HepG2 (cell line): ENCODE data around the gene NOTUM. TPM values are rescaled to one million over a fixed set of nuclear protein-coding genes. Genes with fewer than 3 reads are reported as not detected.

ENCODE experiments used
- KLF11 ChIP-seq: IDR thresholded peaks from 2 replicates; pipeline ENCODE4 v1.6.1; 2016; ENCODE audit warnings: missing compliant biosample characterization
- LRRFIP1 ChIP-seq: sonication (generic); formaldehyde crosslinking; conservative IDR thresholded peaks from 2 replicates; pipeline ENCODE4 v1.4.0; 2020; ENCODE audit warnings: missing genetic modification reagents
- NCOA1 ChIP-seq: sonication (generic); formaldehyde crosslinking; IDR thresholded peaks from 2 replicates; pipeline ENCODE4 v1.9.0; 2021; ENCODE audit warnings: missing genetic modification reagents
- NCOA2 ChIP-seq: sonication (generic); formaldehyde crosslinking; IDR thresholded peaks from 2 replicates; pipeline ENCODE4 v1.8.0; 2022; ENCODE audit warnings: inconsistent platforms
- NR0B2 ChIP-seq: sonication (generic); formaldehyde crosslinking; IDR thresholded peaks from 2 replicates; pipeline ENCODE4 v1.4.0; 2020; ENCODE audit warnings: mild to moderate bottlenecking, missing genetic modification reagents
- RFXANK ChIP-seq: IDR thresholded peaks from 2 replicates; pipeline ENCODE4 v1.6.1; 2016
- UBTF ChIP-seq: sonication (generic); formaldehyde crosslinking; IDR thresholded peaks from 2 replicates; pipeline ENCODE4 v1.4.0; 2020; ENCODE audit warnings: mild to moderate bottlenecking, missing genetic modification reagents
- ZNF230 ChIP-seq: sonication (generic); formaldehyde crosslinking; IDR thresholded peaks from 2 replicates; pipeline ENCODE4 v1.4.0; 2020; ENCODE audit warnings: mild to moderate bottlenecking, missing genetic modification reagents
- ZNF460 ChIP-seq: sonication (generic); formaldehyde crosslinking; IDR thresholded peaks from 2 replicates; pipeline ENCODE4 v1.5.1; 2020; ENCODE audit warnings: missing genetic modification reagents, mild to moderate bottlenecking, borderline replicate concordance
- polyA plus RNA-seq, 8 experiments: library from polyadenylated mRNA; depleted of rRNA in 3 of 8; stranded (reverse) in 7 of 8; unstranded in 1 of 8; fragments of >200 nt; fragmentation: Illumina TruSeq in 4 of 8; extraction: Trizol in 4 of 8; gene quantifications; 2 replicates each; pipeline versions ENCODE4 v1.2.1 to v1.2.3, GENCODE V29; 2011 to 2016; ENCODE audit warnings: low read depth in 4 of 8, missing spikeins in 1 of 8, mixed read lengths in 1 of 8; ENCODE audit not compliant: insufficient read depth in 1 of 8
- total RNA-seq, 5 experiments: library from RNA; depleted of rRNA; stranded (reverse); fragments of >200 nt; fragmentation: Illumina TruSeq; extraction: Trizol; gene quantifications; 2 replicates each; pipeline ENCODE4 v1.2.3, GENCODE V29; 2016; ENCODE audit warnings: low read depth in 1 of 5
- TF ChIP-seq, protein P1 (sequence below): sonication (generic); formaldehyde crosslinking; IDR thresholded peaks from 2 replicates; pipeline ENCODE4 v1.4.0; 2020; ENCODE audit warnings: missing genetic modification reagents
- TF ChIP-seq, protein P2 (sequence below): sonication (generic); formaldehyde crosslinking; IDR thresholded peaks from 2 replicates; pipeline ENCODE4 v1.4.0; 2020; ENCODE audit warnings: missing genetic modification reagents
- TF ChIP-seq, protein P3 (sequence below): sonication (generic); formaldehyde crosslinking; IDR thresholded peaks from 2 replicates; pipeline ENCODE4 v1.5.0; 2020; ENCODE audit warnings: mild to moderate bottlenecking, missing genetic modification reagents, borderline replicate concordance

NOTUM gene
- total and polyA plus RNA-seq, 2 of the 13 experiments (the other 11 are each of a cell fraction or from before 2014, with no cell fraction given) = 150 to 160 TPM

- TF ChIP-seq LRRFIP1 (CRISPR knock-in tag) (no peak), RFXANK (CRISPR knock-in tag) (no peak), ZNF230 (CRISPR knock-in tag) (0 out of 2 replicates have a peak, but pooled peaks have one; percentile 58), ZNF460 (CRISPR knock-in tag) (peak; percentile 41; the same call in 1 of the 2 replicates), KLF11 (CRISPR knock-in tag) (no peak; the same call in 1 of the 2 replicates), NCOA2 (CRISPR knock-in tag) (peak; percentile 8; the same call in 1 of the 2 replicates), UBTF (CRISPR knock-in tag) (peak; percentile 77), NR0B2 (CRISPR knock-in tag) (peak; percentile 35; the same call in 1 of the 2 replicates), NCOA1 (CRISPR knock-in tag) (0 out of 2 replicates have a peak, but pooled peaks have one; percentile 5)
- TF ChIP-seq, protein P1, sequence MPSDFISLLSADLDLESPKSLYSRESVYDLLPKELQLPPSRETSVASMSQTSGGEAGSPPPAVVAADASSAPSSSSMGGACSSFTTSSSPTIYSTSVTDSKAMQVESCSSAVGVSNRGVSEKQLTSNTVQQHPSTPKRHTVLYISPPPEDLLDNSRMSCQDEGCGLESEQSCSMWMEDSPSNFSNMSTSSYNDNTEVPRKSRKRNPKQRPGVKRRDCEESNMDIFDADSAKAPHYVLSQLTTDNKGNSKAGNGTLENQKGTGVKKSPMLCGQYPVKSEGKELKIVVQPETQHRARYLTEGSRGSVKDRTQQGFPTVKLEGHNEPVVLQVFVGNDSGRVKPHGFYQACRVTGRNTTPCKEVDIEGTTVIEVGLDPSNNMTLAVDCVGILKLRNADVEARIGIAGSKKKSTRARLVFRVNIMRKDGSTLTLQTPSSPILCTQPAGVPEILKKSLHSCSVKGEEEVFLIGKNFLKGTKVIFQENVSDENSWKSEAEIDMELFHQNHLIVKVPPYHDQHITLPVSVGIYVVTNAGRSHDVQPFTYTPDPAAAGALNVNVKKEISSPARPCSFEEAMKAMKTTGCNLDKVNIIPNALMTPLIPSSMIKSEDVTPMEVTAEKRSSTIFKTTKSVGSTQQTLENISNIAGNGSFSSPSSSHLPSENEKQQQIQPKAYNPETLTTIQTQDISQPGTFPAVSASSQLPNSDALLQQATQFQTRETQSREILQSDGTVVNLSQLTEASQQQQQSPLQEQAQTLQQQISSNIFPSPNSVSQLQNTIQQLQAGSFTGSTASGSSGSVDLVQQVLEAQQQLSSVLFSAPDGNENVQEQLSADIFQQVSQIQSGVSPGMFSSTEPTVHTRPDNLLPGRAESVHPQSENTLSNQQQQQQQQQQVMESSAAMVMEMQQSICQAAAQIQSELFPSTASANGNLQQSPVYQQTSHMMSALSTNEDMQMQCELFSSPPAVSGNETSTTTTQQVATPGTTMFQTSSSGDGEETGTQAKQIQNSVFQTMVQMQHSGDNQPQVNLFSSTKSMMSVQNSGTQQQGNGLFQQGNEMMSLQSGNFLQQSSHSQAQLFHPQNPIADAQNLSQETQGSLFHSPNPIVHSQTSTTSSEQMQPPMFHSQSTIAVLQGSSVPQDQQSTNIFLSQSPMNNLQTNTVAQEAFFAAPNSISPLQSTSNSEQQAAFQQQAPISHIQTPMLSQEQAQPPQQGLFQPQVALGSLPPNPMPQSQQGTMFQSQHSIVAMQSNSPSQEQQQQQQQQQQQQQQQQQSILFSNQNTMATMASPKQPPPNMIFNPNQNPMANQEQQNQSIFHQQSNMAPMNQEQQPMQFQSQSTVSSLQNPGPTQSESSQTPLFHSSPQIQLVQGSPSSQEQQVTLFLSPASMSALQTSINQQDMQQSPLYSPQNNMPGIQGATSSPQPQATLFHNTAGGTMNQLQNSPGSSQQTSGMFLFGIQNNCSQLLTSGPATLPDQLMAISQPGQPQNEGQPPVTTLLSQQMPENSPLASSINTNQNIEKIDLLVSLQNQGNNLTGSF = 0 out of 2 replicates have a peak, but pooled peaks have one; percentile 33
- TF ChIP-seq, protein P2, sequence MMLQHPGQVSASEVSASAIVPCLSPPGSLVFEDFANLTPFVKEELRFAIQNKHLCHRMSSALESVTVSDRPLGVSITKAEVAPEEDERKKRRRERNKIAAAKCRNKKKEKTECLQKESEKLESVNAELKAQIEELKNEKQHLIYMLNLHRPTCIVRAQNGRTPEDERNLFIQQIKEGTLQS (CRISPR knock-in tag) = peak; percentile 58; the same call in 1 of the 2 replicates
- TF ChIP-seq, protein P3, sequence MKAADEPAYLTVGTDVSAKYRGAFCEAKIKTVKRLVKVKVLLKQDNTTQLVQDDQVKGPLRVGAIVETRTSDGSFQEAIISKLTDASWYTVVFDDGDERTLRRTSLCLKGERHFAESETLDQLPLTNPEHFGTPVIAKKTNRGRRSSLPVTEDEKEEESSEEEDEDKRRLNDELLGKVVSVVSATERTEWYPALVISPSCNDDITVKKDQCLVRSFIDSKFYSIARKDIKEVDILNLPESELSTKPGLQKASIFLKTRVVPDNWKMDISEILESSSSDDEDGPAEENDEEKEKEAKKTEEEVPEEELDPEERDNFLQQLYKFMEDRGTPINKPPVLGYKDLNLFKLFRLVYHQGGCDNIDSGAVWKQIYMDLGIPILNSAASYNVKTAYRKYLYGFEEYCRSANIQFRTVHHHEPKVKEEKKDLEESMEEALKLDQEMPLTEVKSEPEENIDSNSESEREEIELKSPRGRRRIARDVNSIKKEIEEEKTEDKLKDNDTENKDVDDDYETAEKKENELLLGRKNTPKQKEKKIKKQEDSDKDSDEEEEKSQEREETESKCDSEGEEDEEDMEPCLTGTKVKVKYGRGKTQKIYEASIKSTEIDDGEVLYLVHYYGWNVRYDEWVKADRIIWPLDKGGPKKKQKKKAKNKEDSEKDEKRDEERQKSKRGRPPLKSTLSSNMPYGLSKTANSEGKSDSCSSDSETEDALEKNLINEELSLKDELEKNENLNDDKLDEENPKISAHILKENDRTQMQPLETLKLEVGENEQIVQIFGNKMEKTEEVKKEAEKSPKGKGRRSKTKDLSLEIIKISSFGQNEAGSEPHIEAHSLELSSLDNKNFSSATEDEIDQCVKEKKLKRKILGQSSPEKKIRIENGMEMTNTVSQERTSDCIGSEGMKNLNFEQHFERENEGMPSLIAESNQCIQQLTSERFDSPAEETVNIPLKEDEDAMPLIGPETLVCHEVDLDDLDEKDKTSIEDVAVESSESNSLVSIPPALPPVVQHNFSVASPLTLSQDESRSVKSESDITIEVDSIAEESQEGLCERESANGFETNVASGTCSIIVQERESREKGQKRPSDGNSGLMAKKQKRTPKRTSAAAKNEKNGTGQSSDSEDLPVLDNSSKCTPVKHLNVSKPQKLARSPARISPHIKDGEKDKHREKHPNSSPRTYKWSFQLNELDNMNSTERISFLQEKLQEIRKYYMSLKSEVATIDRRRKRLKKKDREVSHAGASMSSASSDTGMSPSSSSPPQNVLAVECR (CRISPR knock-in tag) = peak; percentile 94; the same call in 1 of the 2 replicates
These were observed 34.4 kb downstream of the NOTUM start (continued) for GRCh38 chr17:81926451-81927151.
